ENCODE measurements around the gene RECQL5.
"Not testable (repeated sequence)": the region's sequence is repeated elsewhere in the genome, so short reads cannot be mapped to it uniquely, and the experiment has no call there.

Gene RECQL5

GRCh38 chr17:75612906-75613626 is 53.9 kb downstream of the RECQL5 start:
- no peak for FAIRE-seq

GRCh38 chr17:75611851-75612429 is 55.0 kb downstream of the RECQL5 start:
- FAIRE-seq, result no peak

GRCh38 chr17:75610103-75610984 is 56.6 kb downstream of the RECQL5 start:
- FAIRE-seq, result no peak

- FAIRE-seq, result no peak
Observed at GRCh38 chr17:75607086-75607485, 59.9 kb downstream of the RECQL5 start.

GRCh38 chr17:75605790-75606189 is 61.2 kb downstream of the RECQL5 start:
- no peak for FAIRE-seq

GRCh38 chr17:75604034-75604695 is 62.8 kb downstream of the RECQL5 start:
- FAIRE-seq, result no peak

- no peak for FAIRE-seq
Observed at GRCh38 chr17:75603123-75603522, 63.8 kb downstream of the RECQL5 start.

GRCh38 chr17:75602644-75603043 is 64.3 kb downstream of the RECQL5 start:
- FAIRE-seq, result no peak

GRCh38 chr17:75601057-75601987 is 65.6 kb downstream of the RECQL5 start:
- no peak for FAIRE-seq

- FAIRE-seq, result no peak
Observed at GRCh38 chr17:75596320-75597087, 70.5 kb downstream of the RECQL5 start.

- FAIRE-seq, result no peak
Observed at GRCh38 chr17:75595920-75596313, 71.0 kb downstream of the RECQL5 start.

- no peak for FAIRE-seq
Observed at GRCh38 chr17:75595284-75595919, 71.6 kb downstream of the RECQL5 start.

GRCh38 chr17:75594499-75595283 is 72.3 kb downstream of the RECQL5 start:
- no peak for FAIRE-seq

GRCh38 chr17:75593430-75593829 is 73.5 kb downstream of the RECQL5 start:
- FAIRE-seq, result not testable (repeated sequence)

GRCh38 chr17:75592348-75593020 is 74.5 kb downstream of the RECQL5 start:
- FAIRE-seq, result no peak

- no peak for FAIRE-seq
Observed at GRCh38 chr17:75591722-75592302, 75.1 kb downstream of the RECQL5 start.

- no peak for FAIRE-seq
Observed at GRCh38 chr17:75590849-75591721, 75.9 kb downstream of the RECQL5 start.

GRCh38 chr17:75590314-75590761 is 76.6 kb downstream of the RECQL5 start:
- no peak for FAIRE-seq
